ENCODE results near the gene LINGO4. TPM values are rescaled to one million over a fixed set of nuclear protein-coding genes. Genes with fewer than 3 reads are reported as not detected.

LINGO4 gene
- total RNA-seq, 1 donor from 2014 or later, result 0.13 TPM

DNA sequence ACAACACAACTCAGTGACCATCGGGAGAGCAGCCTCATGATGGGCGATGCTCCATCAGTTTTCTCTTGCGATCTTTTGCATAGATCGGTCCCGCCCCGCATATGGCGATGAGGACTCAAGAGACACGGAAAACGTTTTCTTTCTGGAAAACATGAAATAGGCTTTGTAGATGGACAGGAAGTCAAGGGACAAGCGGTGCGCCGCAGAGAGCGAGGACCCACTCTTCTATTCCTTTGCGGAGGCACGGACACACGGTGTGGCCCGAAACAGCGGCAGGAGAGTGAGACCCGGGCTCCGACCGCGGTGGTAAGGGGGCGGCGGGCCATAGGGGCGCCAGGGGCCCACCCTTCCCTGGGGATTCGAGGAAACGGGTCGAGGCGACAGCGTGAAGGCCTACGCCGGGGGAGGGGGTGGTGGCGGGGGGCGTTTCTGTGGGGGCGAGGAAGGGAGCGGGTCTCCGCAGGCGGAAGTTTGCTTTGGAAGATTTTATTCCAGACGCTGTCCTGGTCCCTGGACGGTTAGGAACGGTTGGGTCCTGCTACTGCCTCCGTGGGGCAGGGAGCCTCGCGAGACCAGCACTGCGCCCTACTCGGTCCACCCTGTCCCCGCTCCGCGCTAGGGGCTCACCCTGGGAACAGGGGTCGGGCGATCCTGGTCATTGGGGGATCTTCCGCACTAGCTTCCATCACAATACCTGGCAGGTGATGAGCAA lies 14.1 kb downstream of the LINGO4 start:
- H3K36me3 Mint-ChIP-seq (ENCODE audit: low read depth, unreplicated experiment), result no peaks in the 10 kb centered on the region
- no peaks in the 10 kb centered on the region for H3K9me3 Mint-ChIP-seq (ENCODE audit: unreplicated experiment)
- peak overlapping the region; percentile 95 for H3K4me3 Mint-ChIP-seq (ENCODE audit: unreplicated experiment)
- H3K27me3 Mint-ChIP-seq (ENCODE audit: unreplicated experiment), result peaks cover 3% of the 10 kb centered on the region
- H3K27ac Mint-ChIP-seq (ENCODE audit: unreplicated experiment), result peak overlapping the region; percentile 58
- TF ChIP-seq, protein P1, sequence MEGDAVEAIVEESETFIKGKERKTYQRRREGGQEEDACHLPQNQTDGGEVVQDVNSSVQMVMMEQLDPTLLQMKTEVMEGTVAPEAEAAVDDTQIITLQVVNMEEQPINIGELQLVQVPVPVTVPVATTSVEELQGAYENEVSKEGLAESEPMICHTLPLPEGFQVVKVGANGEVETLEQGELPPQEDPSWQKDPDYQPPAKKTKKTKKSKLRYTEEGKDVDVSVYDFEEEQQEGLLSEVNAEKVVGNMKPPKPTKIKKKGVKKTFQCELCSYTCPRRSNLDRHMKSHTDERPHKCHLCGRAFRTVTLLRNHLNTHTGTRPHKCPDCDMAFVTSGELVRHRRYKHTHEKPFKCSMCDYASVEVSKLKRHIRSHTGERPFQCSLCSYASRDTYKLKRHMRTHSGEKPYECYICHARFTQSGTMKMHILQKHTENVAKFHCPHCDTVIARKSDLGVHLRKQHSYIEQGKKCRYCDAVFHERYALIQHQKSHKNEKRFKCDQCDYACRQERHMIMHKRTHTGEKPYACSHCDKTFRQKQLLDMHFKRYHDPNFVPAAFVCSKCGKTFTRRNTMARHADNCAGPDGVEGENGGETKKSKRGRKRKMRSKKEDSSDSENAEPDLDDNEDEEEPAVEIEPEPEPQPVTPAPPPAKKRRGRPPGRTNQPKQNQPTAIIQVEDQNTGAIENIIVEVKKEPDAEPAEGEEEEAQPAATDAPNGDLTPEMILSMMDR (IDR thresholded peaks at IDR 0.05; ENCODE audit: unreplicated experiment), result no peak
- peaks cover 12% of the 10 kb centered on the region for H3K4me1 Mint-ChIP-seq (ENCODE audit: unreplicated experiment)
- DNase-seq (ENCODE audit: low spot score), result peak; percentile 53

DNA sequence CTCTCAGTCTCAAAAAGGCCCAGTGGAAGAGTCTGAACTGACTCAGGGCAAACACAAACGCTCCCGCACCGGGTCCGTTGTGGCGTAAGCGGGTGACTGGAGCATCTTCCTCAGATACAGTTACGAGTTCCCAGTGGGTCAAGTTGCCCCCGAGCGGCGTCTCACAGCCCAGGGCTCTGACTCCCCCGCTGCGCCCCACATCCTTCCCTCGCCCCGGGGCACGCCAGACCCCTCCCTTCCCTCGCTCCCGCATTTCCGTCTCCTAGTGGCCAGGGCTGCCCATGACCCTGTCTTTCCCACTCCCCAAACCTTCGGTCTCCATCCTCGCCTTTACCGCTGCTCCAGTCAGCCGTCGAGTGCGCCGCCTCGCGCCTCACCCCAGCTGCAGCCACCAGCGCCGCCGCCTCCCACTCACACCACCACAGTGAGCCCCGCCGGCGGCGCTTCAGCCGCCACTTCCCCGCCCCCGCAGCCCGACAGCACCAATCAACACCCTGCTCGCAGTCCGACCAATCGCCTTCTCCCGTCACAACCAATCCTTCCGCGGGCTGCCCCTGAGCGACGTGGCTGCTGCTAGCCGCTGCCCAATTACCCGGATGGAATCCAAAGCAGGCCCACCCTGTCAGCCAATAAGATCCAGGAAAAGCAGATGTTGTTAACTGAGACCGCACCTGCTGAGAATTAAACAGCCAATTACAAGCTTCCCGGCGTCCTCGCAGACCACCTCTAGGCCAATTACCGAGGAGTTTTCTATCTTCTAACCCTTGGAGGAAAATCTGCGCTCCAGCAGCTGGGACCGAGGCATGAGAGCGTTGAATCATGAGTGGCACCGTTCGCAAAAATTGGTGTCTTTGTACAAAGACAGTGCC lies 14.9 kb downstream of the LINGO4 start, which contains the start of gene TDRKH:
TSS of gene TDRKH (minus strand) at position 430 of the 869 bp plus-strand sequence. CDS start 7,478 bp downstream, outside the sequence.
- H3K36me3 Mint-ChIP-seq (ENCODE audit: low read depth, unreplicated experiment), result no peaks in the 10 kb centered on the region
- TF ChIP-seq, protein P1 (IDR thresholded peaks at IDR 0.05; ENCODE audit: unreplicated experiment), result no peak

DNA sequence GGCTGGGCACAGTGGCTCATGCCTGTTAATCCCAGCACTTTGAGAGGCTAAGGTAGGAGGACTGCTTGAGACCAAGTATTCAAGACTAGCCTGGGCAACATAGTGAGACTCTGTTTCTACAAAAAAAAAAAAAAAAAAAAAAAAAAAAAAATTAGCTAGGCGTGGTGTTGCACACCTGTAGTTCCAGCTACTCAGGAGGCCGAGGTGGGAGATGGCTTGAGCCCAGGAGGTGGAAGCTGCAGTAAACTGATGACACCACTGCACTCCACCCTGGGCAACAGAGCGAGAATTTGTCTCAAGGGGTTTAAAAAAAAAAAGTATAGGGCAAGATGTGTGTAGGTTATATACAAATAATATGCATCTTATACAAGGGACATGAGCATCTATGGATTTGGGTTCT lies 17.5 kb downstream of the LINGO4 start:
- peaks cover 1% of the 10 kb centered on the region for H3K27me3 Mint-ChIP-seq (ENCODE audit: unreplicated experiment)
- no peaks in the 10 kb centered on the region for H3K36me3 Mint-ChIP-seq (ENCODE audit: low read depth, unreplicated experiment)
- no peak for DNase-seq (ENCODE audit: low spot score)
- no peak overlapping the region for H3K27ac Mint-ChIP-seq (ENCODE audit: unreplicated experiment)
- TF ChIP-seq, protein P1 (IDR thresholded peaks at IDR 0.05; ENCODE audit: unreplicated experiment), result no peak
- peaks cover 12% of the 10 kb centered on the region for H3K4me1 Mint-ChIP-seq (ENCODE audit: unreplicated experiment)
- H3K4me3 Mint-ChIP-seq (ENCODE audit: unreplicated experiment), result no peak overlapping the region
- no peaks in the 10 kb centered on the region for H3K9me3 Mint-ChIP-seq (ENCODE audit: unreplicated experiment)

More for the DNA sequence above, 14.9 kb downstream of the LINGO4 start, which contains the start of gene TDRKH:
- Mint-ChIP-seq H3K27ac (ENCODE audit: unreplicated experiment) (peak within 1 kb of the TSS; percentile 58), H3K9me3 (ENCODE audit: unreplicated experiment) (no peaks in the 10 kb centered on the region), H3K4me3 (ENCODE audit: unreplicated experiment) (peak within 1 kb of the TSS; percentile 95), H3K27me3 (ENCODE audit: unreplicated experiment) (peaks cover 1% of the 10 kb centered on the region), H3K4me1 (ENCODE audit: unreplicated experiment) (peaks cover 12% of the 10 kb centered on the region)
- DNase-seq (ENCODE audit: low spot score), result peak; percentile 97

DNA sequence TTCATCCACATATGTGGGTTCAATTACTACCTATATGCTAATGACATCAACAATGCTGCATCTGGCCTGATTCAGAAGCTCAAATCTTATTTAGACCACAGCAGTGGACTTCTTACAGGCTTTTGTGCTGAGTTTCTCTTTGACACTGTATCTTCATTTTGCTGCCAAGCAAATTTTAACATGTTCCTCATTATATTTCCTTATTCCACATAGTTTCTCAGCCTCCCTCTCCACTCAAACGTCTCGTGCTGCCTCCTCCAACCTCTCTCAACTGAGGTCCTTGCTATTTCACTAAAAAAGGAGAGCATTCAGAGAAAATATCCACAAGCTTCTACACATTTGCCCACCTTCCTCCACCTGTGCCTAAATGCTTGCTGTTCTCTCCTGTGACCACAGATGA lies 21.4 kb downstream of the LINGO4 start:
- Mint-ChIP-seq H3K4me3 (ENCODE audit: unreplicated experiment) (no peak overlapping the region), H3K4me1 (ENCODE audit: unreplicated experiment) (no peaks in the 10 kb centered on the region), H3K9me3 (ENCODE audit: unreplicated experiment) (no peaks in the 10 kb centered on the region), H3K27me3 (ENCODE audit: unreplicated experiment) (no peaks in the 10 kb centered on the region), H3K27ac (ENCODE audit: unreplicated experiment) (no peak overlapping the region), H3K36me3 (ENCODE audit: low read depth, unreplicated experiment) (peaks cover 17% of the 10 kb centered on the region)
- TF ChIP-seq, protein P1 (IDR thresholded peaks at IDR 0.05; ENCODE audit: unreplicated experiment), result no peak
- DNase-seq (ENCODE audit: low spot score), result no peak
